Thyroid gland (tissue), 4 donors: Measurements from ENCODE around the gene CD96. TPM values are rescaled to one million over a fixed set of nuclear protein-coding genes. Genes with fewer than 3 reads are reported as not detected.
A peak's percentile ranks its signal among the peaks of the same experiment; 100 is the strongest.

ENCODE experiments used
- DNase-seq, 2 donors: peaks; one replicate each; pipeline ENCODE4 v3.0.0-alpha.2; 2019
- H3K27ac ChIP-seq, 3 donors: fragments of 200-600 bp; sonication (generic); 1 replicate in 2 of 3; 2 replicates in 1 of 3; pipeline ENCODE4 v1.5.1; 2016 to 2019; ENCODE audit warnings: mild to moderate bottlenecking in 1 of 3, moderate library complexity in 1 of 3
- H3K27me3 ChIP-seq: fragments of 200-600 bp; sonication (generic); one replicate; pipeline ENCODE4 v1.5.1; 2019
- H3K36me3 ChIP-seq, 2 donors: fragments of 200-600 bp; sonication (generic); one replicate each; pipeline ENCODE4 v1.5.1; 2016 to 2019
- H3K4me1 ChIP-seq, 2 donors: fragments of 200-600 bp; sonication (generic); one replicate each; pipeline ENCODE4 v1.5.1; 2017 to 2019
- H3K4me3 ChIP-seq, 3 donors: fragments of 200-600 bp; sonication (generic); replicated peaks in 1 of 3; 1 replicate in 2 of 3; 2 replicates in 1 of 3; pipeline ENCODE4 v1.5.1; 2016; ENCODE audit warnings: mild to moderate bottlenecking in 1 of 3
- H3K9me3 ChIP-seq: fragments of 200-600 bp; sonication (generic); one replicate; pipeline ENCODE4 v1.5.1; 2017
- POLR2A ChIP-seq, 2 donors: fragments of 450-650 bp; IDR thresholded peaks; one replicate each; pipeline ENCODE4 v1.6.1; 2017; ENCODE audit warnings: antibody characterized with exemption in 2 of 2, mild to moderate bottlenecking in 2 of 2, moderate library complexity in 1 of 2
- WGBS, 2 donors: methylation state at CpG; one replicate each; pipeline ENCODE4 v1.1.5; 2017; 5-methylcytosine and 5-hydroxymethylcytosine counted together
- intact Hi-C: fragments of 100-400 bp; cut with DNase I; formaldehyde crosslinking; loops from one replicate; pipeline ENCODE4 v1.15.1; 2023
- total RNA-seq, 4 donors: library from RNA; depleted of rRNA; stranded (reverse); fragments of >200 nt; gene quantifications; one replicate each; pipeline ENCODE4 v1.2.3, GENCODE V29; 2016
- TF ChIP-seq, protein P1 (sequence below), 6 experiments: fragments of 200-600 bp in 3 of 6; fragments of 450-650 bp in 3 of 6; sonication (generic) in 3 of 6; IDR thresholded peaks; one replicate each; pipeline ENCODE4 v1.5.1; 2016 to 2019; ENCODE audit warnings: antibody characterized with exemption in 6 of 6, mild to moderate bottlenecking in 2 of 6, inconsistent platforms in 1 of 6, moderate library complexity in 1 of 6

CD96 gene
- total RNA-seq, 4 donors from 2014 or later, result 2.8 to 4.6 (median 3.7) TPM

DNA sequence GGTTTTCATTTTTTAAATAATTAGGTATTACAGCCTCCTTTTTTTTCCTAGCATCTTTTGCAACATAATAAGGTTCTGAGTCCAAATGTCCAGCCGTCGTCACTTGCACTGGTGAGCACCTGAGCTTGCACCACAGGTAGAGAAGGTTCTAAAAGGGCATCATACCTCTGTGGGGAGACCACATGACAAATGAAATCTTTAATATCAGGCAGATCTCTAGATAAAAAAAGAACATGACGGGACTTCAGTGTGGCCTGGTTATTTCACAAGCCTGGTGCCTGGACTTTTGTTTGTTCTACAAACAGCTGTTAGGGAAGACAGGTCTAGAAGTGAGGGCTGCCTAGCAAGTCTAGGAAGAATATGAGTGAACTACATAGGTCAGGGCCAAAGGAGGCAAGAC lies 49.6 kb downstream of the CD96 start:
- Histone ChIP-seq H3K9me3 (no peaks in the 10 kb centered on the region), H3K4me1 (peaks cover 26 to 28% of the 10 kb centered on the region in 2 donors), H3K27ac (peak overlapping the region; percentile 96 to 97 (median 97)), H3K27me3 (no peaks in the 10 kb centered on the region), H3K36me3 (no peaks in the 10 kb centered on the region), H3K4me3 (peak overlapping the region in 1 of 3 donors; percentile 46)
- WGBS, 2 donors, result 82 to 87% methylated on average over 3 of the region's 3 CpGs
- no peak for DNase-seq
- TF ChIP-seq, protein P1, sequence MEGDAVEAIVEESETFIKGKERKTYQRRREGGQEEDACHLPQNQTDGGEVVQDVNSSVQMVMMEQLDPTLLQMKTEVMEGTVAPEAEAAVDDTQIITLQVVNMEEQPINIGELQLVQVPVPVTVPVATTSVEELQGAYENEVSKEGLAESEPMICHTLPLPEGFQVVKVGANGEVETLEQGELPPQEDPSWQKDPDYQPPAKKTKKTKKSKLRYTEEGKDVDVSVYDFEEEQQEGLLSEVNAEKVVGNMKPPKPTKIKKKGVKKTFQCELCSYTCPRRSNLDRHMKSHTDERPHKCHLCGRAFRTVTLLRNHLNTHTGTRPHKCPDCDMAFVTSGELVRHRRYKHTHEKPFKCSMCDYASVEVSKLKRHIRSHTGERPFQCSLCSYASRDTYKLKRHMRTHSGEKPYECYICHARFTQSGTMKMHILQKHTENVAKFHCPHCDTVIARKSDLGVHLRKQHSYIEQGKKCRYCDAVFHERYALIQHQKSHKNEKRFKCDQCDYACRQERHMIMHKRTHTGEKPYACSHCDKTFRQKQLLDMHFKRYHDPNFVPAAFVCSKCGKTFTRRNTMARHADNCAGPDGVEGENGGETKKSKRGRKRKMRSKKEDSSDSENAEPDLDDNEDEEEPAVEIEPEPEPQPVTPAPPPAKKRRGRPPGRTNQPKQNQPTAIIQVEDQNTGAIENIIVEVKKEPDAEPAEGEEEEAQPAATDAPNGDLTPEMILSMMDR (IDR thresholded peaks at IDR 0.05), result no peak
- TF ChIP-seq POLR2A (IDR thresholded peaks at IDR 0.05), result peak in 1 of 2 donors; percentile 14
- intact Hi-C loops, result no loop called here

DNA sequence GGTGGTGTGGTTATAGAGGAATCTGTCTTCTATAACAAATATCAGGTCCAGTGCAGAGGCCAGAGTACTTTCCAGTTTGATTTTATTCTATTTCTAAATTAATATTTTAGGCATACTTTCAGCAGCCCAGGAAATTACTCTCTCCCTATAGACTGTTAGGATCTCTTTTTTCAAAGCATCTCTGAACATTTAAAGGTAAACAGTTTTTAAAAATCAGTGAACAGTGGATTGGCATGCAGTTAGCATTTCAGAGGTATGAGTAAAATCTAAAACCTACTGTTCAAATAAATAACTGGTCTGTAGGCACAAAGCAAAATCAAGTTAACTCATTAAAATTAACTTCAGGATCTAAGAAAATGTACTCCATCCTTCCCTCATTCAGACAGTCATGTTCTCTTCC lies 50.1 kb downstream of the CD96 start:
- no peaks in the 10 kb centered on the region for H3K9me3 ChIP-seq
- H3K27me3 ChIP-seq, result no peaks in the 10 kb centered on the region
- no peak for DNase-seq
- peaks cover 26 to 33% of the 10 kb centered on the region in 2 donors for H3K4me1 ChIP-seq
- intact Hi-C loops, result no loop called here
- H3K36me3 ChIP-seq, result no peaks in the 10 kb centered on the region
- peak overlapping the region; percentile 96 to 97 (median 97) for H3K27ac ChIP-seq
- no peak for TF ChIP-seq POLR2A (IDR thresholded peaks at IDR 0.05)
- TF ChIP-seq, protein P1 (IDR thresholded peaks at IDR 0.05), result no peak
- H3K4me3 ChIP-seq, result peak overlapping the region in 2 of 3 donors; percentile 21 to 46

DNA sequence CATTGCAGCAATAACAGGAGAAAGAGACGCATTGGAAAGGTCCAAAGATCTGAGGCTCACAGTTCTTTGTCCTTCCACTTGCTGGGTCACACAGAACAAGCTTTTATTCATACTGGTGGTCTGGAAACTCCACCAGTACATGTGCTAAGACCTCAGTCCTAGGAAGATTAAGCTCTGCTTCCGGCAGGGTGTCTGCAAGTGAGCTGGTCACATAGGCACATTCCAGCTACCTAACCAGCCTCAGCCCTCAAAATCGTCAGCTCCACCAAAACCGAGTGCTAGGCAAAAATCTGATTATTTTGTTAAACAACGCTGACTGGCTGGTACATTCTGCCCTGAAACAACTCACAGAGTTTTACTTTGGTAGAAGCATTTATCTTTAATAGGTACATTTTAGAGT lies 50.9 kb downstream of the CD96 start:
- Histone ChIP-seq H3K4me3 (peak overlapping the region in 2 of 3 donors; percentile 21 to 46), H3K27ac (peak overlapping the region; percentile 96 to 97 (median 97)), H3K36me3 (no peaks in the 10 kb centered on the region), H3K27me3 (no peaks in the 10 kb centered on the region), H3K4me1 (peaks cover 31 to 39% of the 10 kb centered on the region in 2 donors), H3K9me3 (no peaks in the 10 kb centered on the region)
- WGBS, 2 donors, result 24 to 64% methylated on average over 5 of the region's 5 CpGs
- intact Hi-C loops, result no loop called here
- TF ChIP-seq, protein P1 (IDR thresholded peaks at IDR 0.05), result no peak
- TF ChIP-seq POLR2A (IDR thresholded peaks at IDR 0.05), result peak in 1 of 2 donors; percentile 81
- peak; percentile 77 to 78 for DNase-seq

DNA sequence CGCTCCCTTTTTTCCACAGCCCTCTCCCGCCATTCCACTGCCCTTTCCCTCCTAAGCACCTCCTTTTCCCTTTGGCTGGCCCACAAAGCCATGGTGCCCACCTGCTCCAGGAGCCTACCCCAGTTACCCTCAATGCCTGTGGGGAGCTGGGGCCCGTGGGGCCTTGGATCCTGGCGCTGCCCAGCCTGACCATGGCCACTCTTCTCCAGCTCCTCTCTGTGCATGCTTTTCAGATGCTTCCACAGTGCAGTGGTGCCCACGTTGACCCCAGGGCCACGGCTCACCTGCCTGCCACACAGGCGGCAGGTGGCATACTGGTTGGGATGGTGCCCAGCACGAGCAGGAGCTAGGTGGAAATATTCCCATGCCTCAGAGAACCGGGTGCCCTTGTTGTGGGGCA lies 51.7 kb downstream of the CD96 start:
- Histone ChIP-seq H3K4me1 (peaks cover 35 to 45% of the 10 kb centered on the region in 2 donors), H3K27me3 (no peaks in the 10 kb centered on the region), H3K27ac (peak overlapping the region; percentile 96 to 97 (median 97)), H3K36me3 (no peaks in the 10 kb centered on the region), H3K9me3 (no peaks in the 10 kb centered on the region), H3K4me3 (peak overlapping the region in 2 of 3 donors; percentile 10 to 46)
- WGBS, 2 donors, result 62 to 87% methylated on average over 8 to 9 of the region's 9 CpGs
- intact Hi-C loops, result no loop called here
- no peak for TF ChIP-seq POLR2A (IDR thresholded peaks at IDR 0.05)
- TF ChIP-seq, protein P1 (IDR thresholded peaks at IDR 0.05), result no peak
- no peak for DNase-seq

DNA sequence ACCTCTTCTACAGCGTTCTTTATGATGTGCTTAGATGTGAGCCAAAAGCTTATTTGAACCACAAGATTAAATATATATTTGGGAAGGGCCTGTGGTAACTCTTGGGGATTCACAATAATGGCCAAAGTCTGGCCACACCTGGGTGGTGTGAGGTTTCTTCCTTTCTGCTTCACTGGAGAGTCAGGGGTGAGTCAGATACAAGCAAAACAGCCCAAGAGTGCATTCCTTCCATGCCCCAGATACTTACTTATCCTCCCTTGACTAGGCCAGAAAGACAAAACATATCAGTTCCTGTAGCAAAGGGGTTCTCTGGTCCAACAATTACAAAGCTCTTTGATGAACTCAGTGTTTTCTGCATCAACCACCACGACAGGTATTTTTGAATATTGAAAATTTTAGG lies 52.2 kb downstream of the CD96 start:
- TF ChIP-seq, protein P1 (IDR thresholded peaks at IDR 0.05), result no peak
- peak in 1 of 2 donors; percentile 44 for TF ChIP-seq POLR2A (IDR thresholded peaks at IDR 0.05)

More for the DNA sequence above, 52.2 kb downstream of the CD96 start:
- peak overlapping the region; percentile 96 to 97 (median 97) for H3K27ac ChIP-seq
- peak overlapping the region in 1 of 3 donors; percentile 46 for H3K4me3 ChIP-seq
- H3K4me1 ChIP-seq, result peaks cover 36 to 48% of the 10 kb centered on the region in 2 donors
- 48% methylated on average over 2 of the region's 2 CpGs for WGBS, 2 donors
- H3K9me3 ChIP-seq, result no peaks in the 10 kb centered on the region
- intact Hi-C loops, result no loop called here
- DNase-seq, result peak; percentile 68 to 69
- H3K27me3 ChIP-seq, result no peaks in the 10 kb centered on the region
- no peaks in the 10 kb centered on the region for H3K36me3 ChIP-seq
